AG09309 (cell line): ENCODE measurements around the gene LDB2.
A peak's percentile ranks its signal among the peaks of the same experiment; 100 is the strongest.

Source experiments
- DNase-seq: peaks from one replicate; pipeline ENCODE4 v3.0.0-alpha.2; 2010; ENCODE audit warnings: low read depth
- H3K4me3 ChIP-seq: 2 replicates; pipeline ENCODE4 v1.5.1; 2011; ENCODE audit warnings: mild to moderate bottlenecking, low read depth, low read length, moderate library complexity; ENCODE audit not compliant: control insufficient read depth
- TF ChIP-seq, protein P1 (sequence below): IDR thresholded peaks from 2 replicates; pipeline ENCODE4 v1.5.1; 2011; ENCODE audit warnings: mild to moderate bottlenecking, low read depth, low read length, inconsistent platforms; ENCODE audit not compliant: insufficient read depth, control insufficient read depth; ENCODE audit errors: missing control alignments

Gene LDB2

DNA sequence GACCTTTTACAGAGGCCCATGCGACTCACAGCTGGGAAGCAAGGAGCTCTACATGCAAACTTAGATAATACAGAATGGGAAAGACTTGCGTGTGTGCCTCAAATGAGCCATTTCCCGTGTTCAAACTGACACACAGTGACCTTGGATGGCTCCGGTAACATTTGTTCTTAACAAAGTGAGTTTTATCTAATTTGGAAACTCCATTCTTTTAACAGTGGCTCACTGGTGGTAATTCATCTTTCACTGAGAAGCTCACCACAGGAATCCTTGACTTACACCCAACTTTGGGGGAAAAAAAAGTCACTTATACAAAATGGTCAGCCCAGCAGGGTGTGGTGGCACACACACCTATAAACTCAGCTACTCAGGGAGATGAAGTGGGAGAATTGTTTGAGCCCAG, 190.6 kb downstream of the LDB2 start:
- TF ChIP-seq, protein P1, sequence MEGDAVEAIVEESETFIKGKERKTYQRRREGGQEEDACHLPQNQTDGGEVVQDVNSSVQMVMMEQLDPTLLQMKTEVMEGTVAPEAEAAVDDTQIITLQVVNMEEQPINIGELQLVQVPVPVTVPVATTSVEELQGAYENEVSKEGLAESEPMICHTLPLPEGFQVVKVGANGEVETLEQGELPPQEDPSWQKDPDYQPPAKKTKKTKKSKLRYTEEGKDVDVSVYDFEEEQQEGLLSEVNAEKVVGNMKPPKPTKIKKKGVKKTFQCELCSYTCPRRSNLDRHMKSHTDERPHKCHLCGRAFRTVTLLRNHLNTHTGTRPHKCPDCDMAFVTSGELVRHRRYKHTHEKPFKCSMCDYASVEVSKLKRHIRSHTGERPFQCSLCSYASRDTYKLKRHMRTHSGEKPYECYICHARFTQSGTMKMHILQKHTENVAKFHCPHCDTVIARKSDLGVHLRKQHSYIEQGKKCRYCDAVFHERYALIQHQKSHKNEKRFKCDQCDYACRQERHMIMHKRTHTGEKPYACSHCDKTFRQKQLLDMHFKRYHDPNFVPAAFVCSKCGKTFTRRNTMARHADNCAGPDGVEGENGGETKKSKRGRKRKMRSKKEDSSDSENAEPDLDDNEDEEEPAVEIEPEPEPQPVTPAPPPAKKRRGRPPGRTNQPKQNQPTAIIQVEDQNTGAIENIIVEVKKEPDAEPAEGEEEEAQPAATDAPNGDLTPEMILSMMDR = no peak
- H3K4me3 ChIP-seq = no peak overlapping the region
- DNase-seq = peak; percentile 47

DNA sequence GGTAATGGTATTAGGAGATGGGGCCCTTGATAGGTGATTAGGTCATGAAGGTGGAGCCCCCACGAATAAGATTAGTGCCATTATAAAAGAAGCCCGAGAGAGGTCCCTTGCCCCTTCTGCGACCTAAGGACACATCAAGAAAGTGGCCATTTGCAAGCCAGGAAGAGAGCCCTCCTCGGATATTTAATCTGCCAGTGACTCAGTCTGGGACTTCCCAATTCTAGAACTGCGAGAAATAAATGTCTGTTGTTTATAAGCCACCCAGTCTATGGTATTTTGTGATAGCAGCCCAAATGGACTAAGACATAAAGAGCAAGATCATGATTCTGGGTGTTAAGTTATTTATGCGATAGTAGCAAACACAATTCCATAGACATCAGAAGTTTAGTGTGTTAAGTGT, 192.2 kb downstream of the LDB2 start:
- DNase-seq = no peak
- no peak overlapping the region for H3K4me3 ChIP-seq
- TF ChIP-seq, protein P1 = no peak

DNA sequence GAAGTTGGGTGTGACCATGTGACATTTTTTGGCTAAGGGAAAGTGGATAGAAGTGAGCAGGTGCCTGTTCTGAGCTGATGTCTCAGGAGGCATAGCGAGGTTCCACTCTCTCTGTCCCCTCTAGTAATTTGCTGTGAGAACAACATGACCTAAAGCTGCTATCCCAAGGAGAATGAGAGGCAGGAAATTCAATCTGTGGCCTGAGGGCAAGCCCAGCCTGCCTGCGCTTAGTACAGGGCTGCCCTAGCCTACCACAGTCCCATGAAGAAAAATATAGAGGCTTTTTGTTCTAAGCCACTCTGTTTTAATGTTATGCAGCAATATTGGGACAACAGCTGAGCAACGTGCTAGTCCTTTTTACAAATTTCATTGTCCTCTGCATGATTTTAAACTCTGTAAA, 193.1 kb downstream of the LDB2 start:
- no peak overlapping the region for H3K4me3 ChIP-seq
- no peak for DNase-seq
- TF ChIP-seq, protein P1 = no peak

DNA sequence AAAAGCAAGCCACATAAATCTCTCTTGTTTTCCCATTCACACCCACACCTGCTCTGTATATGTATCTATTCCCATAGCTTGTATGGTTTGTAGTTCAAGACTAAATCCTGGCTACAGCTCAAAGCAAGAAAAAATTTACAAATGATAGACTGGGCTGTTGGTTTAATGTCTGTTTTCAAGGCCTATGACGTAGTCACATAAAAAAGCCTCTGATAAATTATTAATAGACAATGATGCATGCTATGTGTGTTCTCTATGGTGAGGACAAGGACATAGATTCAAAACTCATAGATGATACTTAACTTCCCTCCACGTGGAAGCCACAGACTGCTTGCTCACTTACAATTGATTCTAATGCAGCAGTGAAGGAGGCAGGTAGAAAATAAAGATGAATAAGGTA, 194.0 kb downstream of the LDB2 start:
- TF ChIP-seq, protein P1 = no peak
- H3K4me3 ChIP-seq = no peak overlapping the region
- no peak for DNase-seq

DNA sequence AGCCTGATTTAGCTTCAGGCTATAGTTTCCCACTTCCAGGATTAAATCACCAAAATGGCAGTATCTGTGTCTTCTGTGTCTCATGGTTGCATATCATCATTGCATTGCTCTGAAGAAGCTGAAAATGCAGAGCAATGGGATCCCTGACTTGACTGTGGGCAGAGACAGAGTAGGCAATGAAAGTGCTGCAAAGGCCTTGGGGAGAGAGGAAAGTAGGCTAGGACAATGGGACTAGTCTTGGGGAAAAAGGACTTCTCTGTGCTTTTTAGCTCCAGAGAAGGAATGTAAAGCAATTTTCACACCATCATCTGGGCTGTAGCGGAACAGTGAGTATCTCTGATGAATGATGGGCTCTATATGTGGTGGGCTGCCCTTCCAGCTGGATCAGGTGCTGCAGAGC, 202.5 kb downstream of the LDB2 start:
- no peak for DNase-seq
- H3K4me3 ChIP-seq = no peak overlapping the region
- TF ChIP-seq, protein P1 = no peak

DNA sequence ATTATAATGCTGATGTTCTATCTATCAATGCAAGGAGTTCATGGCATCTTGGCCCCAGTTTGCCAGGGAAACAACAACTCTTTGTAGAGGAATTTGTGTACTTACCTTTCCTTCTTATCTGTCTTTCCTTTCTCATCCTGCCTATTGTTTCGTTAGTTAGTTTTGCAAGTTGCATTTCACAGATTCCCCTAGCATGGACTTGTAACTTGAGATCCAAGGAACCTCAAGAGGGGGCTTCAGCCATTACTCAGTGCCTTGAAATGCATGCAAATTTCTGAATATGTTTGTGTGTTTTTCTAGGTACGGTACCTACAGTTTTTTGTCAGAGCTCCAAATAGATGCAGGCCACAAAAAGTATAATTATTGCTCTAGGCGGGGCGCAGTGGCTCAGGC, 203.6 kb downstream of the LDB2 start:
- no peak overlapping the region for H3K4me3 ChIP-seq
- no peak for DNase-seq
- TF ChIP-seq, protein P1 = no peak
